Tibial nerve (tissue), 4 donors: ENCODE measurements around the gene NOL4. TPM values are rescaled to one million over a fixed set of nuclear protein-coding genes. Genes with fewer than 3 reads are reported as not detected.

ENCODE experiments used
- DNase-seq, 2 donors: peaks; one replicate each; pipeline ENCODE4 v3.0.0-alpha.2; 2019; ENCODE audit warnings: low spot score in 2 of 2
- H3K27ac ChIP-seq, 4 donors: fragments of 200-600 bp; sonication (generic) in 3 of 4; one replicate each; pipeline ENCODE4 v1.5.1; 2017 to 2019; ENCODE audit warnings: mild to moderate bottlenecking in 1 of 4
- H3K27me3 ChIP-seq, 2 donors: fragments of 200-600 bp; sonication (generic) in 1 of 2; one replicate each; pipeline versions ENCODE4 v1.5.1 to v1.6.0; 2017 to 2019
- H3K36me3 ChIP-seq, 3 donors: fragments of 200-600 bp; sonication (generic); one replicate each; pipeline ENCODE4 v1.5.1; 2018 to 2019
- H3K4me1 ChIP-seq, 4 donors: fragments of 200-600 bp; sonication (generic) in 3 of 4; one replicate each; pipeline ENCODE4 v1.5.1; 2017 to 2019
- H3K4me3 ChIP-seq, 4 donors: fragments of 200-600 bp; sonication (generic) in 3 of 4; one replicate each; pipeline ENCODE4 v1.5.1; 2017 to 2019; ENCODE audit warnings: mild to moderate bottlenecking in 1 of 4, moderate library complexity in 1 of 4
- H3K9me3 ChIP-seq, 4 donors: fragments of 200-600 bp; sonication (generic) in 3 of 4; one replicate each; pipeline ENCODE4 v1.5.1; 2017 to 2019
- EP300 ChIP-seq, 2 donors: sonication (generic); formaldehyde crosslinking; IDR thresholded peaks; one replicate each; pipeline ENCODE4 v1.6.1; 2017; ENCODE audit warnings: antibody characterized with exemption in 2 of 2, mild to moderate bottlenecking in 1 of 2
- POLR2A ChIP-seq, 2 donors: fragments of 450-650 bp; IDR thresholded peaks; one replicate each; pipeline ENCODE4 v1.6.1; 2017; ENCODE audit warnings: antibody characterized with exemption in 2 of 2, mild to moderate bottlenecking in 2 of 2, moderate library complexity in 2 of 2
- WGBS, 2 donors: methylation state at CpG; one replicate each; pipeline ENCODE4 v1.1.5; 2018; 5-methylcytosine and 5-hydroxymethylcytosine counted together
- total RNA-seq, 4 donors: library from RNA; depleted of rRNA; stranded (reverse); fragments of >200 nt; gene quantifications; one replicate each; pipeline ENCODE4 v1.1.0, GENCODE V29; 2016
- TF ChIP-seq, protein P1 (sequence below), 5 experiments: fragments of 200-600 bp in 3 of 5; fragments of 450-650 bp in 2 of 5; sonication (generic) in 3 of 5; IDR thresholded peaks; one replicate each; pipeline ENCODE4 v1.5.1; 2016 to 2019; ENCODE audit warnings: antibody characterized with exemption in 5 of 5, mild to moderate bottlenecking in 3 of 5, moderate library complexity in 2 of 5

NOL4 gene
- total RNA-seq, 4 donors from 2014 or later: not detected

DNA sequence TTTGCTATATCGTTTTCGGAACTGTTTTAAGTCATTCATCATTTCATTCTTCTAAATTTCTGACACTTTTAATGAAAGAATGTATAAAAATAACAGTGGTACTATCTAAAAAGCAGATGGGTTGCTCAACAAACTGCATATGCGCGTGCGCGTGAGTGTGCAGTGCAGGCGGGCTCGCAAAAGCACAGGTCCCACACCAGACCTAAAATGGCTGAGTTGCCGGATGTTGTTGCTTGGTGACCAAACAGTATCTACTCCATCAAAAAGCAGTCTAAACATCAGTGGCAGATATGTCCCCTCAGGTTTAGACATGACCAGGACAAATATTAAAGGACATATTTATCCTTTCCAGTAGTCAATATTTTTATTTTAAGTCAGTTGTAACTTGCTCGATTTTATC lies 5.1 kb downstream of the NOL4 start:
- TF ChIP-seq, protein P1, sequence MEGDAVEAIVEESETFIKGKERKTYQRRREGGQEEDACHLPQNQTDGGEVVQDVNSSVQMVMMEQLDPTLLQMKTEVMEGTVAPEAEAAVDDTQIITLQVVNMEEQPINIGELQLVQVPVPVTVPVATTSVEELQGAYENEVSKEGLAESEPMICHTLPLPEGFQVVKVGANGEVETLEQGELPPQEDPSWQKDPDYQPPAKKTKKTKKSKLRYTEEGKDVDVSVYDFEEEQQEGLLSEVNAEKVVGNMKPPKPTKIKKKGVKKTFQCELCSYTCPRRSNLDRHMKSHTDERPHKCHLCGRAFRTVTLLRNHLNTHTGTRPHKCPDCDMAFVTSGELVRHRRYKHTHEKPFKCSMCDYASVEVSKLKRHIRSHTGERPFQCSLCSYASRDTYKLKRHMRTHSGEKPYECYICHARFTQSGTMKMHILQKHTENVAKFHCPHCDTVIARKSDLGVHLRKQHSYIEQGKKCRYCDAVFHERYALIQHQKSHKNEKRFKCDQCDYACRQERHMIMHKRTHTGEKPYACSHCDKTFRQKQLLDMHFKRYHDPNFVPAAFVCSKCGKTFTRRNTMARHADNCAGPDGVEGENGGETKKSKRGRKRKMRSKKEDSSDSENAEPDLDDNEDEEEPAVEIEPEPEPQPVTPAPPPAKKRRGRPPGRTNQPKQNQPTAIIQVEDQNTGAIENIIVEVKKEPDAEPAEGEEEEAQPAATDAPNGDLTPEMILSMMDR (IDR thresholded peaks at IDR 0.05): no peak
- TF ChIP-seq EP300 (IDR thresholded peaks at IDR 0.05) (no peak), POLR2A (IDR thresholded peaks at IDR 0.05) (no peak)
- Histone ChIP-seq H3K4me1 (peaks cover 0 to 31% (median 15%) of the 10 kb centered on the region in 4 donors), H3K27me3 (peaks cover 0 to 40% of the 10 kb centered on the region in 2 donors), H3K9me3 (no peaks in the 10 kb centered on the region), H3K36me3 (no peaks in the 10 kb centered on the region), H3K27ac (no peak overlapping the region), H3K4me3 (no peak overlapping the region)
- WGBS, 2 donors: 91 to 95% methylated on average over 10 of the region's 10 CpGs
- no peak for DNase-seq

GRCh38 chr18:34212511-34212910 lies 12.2 kb downstream of the NOL4 start:
- DNase-seq: no peak
- 57 to 63% methylated on average over 1 of the region's 1 CpG for WGBS, 2 donors
- H3K9me3 ChIP-seq: no peaks in the 10 kb centered on the region
- H3K27ac ChIP-seq: no peak overlapping the region
- no peaks in the 10 kb centered on the region for H3K4me1 ChIP-seq
- H3K4me3 ChIP-seq: no peak overlapping the region
- H3K36me3 ChIP-seq: no peaks in the 10 kb centered on the region
- TF ChIP-seq EP300 (IDR thresholded peaks at IDR 0.05) (no peak), POLR2A (IDR thresholded peaks at IDR 0.05) (no peak)
- TF ChIP-seq, protein P1 (IDR thresholded peaks at IDR 0.05): no peak
- H3K27me3 ChIP-seq: peaks cover 0 to 1% of the 10 kb centered on the region in 2 donors

DNA sequence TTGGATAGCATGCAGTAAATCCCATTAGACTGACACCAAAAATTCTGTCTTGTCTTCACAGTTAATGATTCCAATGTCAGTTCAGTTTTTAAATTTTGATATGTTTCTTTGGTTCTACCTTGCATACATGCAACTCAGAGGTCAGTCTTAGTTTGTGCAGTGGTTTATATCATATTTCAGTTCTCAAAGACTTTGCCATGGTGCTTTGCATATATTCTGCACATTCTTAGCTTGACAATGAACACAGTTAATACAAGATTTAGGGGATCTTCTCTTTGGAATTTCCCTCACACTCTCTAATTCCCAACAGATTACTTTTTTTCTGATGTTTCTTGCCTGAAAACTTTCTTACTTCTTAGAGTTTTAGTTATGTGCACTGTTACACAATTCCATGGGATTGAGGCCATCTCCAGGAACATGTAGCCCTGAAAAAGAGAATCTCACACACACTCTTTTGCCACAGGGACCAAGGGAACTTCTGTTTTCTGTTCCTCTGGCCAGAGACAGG lies 17.3 kb downstream of the NOL4 start:
- Histone ChIP-seq H3K9me3 (no peaks in the 10 kb centered on the region), H3K4me3 (no peak overlapping the region), H3K27ac (no peak overlapping the region), H3K4me1 (no peaks in the 10 kb centered on the region), H3K27me3 (no peaks in the 10 kb centered on the region), H3K36me3 (no peaks in the 10 kb centered on the region)
- DNase-seq: no peak
- no peak for TF ChIP-seq POLR2A (IDR thresholded peaks at IDR 0.05)
- TF ChIP-seq, protein P1 (IDR thresholded peaks at IDR 0.05): no peak
- TF ChIP-seq EP300 (IDR thresholded peaks at IDR 0.05): no peak

DNA sequence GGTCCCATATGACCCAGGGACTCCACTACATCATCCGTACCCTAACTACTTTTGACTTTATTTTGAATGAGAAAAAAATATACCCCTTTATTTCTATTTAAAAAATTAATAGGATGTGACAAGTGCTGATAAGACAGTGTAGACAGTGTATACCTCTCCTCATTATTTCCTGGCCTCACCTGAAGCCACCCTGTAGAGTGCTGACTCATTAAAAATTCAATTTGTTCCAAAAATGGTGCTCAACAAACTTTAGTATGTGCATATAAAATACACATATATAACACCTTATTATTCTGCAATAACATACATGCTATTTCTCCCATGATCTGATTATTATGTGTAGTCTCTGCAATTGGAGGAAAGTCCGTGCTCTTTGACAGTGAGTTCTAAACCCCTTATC lies 20.8 kb downstream of the NOL4 start:
- DNase-seq: no peak
- H3K4me3 ChIP-seq: no peak overlapping the region
- no peak overlapping the region for H3K27ac ChIP-seq
- no peaks in the 10 kb centered on the region for H3K36me3 ChIP-seq
- H3K9me3 ChIP-seq: no peaks in the 10 kb centered on the region
- TF ChIP-seq POLR2A (IDR thresholded peaks at IDR 0.05) (no peak), EP300 (IDR thresholded peaks at IDR 0.05) (no peak)
- TF ChIP-seq, protein P1 (IDR thresholded peaks at IDR 0.05): no peak
- WGBS, 2 donors: 79 to 88% methylated on average over 2 of the region's 2 CpGs
- H3K27me3 ChIP-seq: no peaks in the 10 kb centered on the region
- H3K4me1 ChIP-seq: no peaks in the 10 kb centered on the region

DNA sequence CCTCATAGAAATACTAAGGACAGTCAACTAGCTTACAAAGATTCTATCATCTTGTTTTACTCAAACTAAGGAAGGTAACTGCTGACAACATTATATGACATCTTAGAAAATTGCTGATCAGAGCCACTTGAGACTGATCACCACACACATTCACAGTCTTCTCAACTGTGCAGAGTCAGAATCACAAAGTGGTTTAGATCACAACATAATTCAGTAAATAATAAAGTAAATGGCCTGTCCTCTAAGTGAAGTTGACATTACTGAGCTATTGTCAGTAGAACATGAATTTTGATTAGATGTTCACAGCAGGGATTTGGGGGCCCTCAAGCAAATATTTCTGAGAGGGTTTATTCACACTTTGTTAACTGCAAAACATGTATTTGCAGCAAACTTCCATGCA lies 28.5 kb downstream of the NOL4 start:
- H3K9me3 ChIP-seq: peaks cover 0 to 3% (median 0%) of the 10 kb centered on the region in 4 donors
- no peaks in the 10 kb centered on the region for H3K36me3 ChIP-seq
- DNase-seq: no peak
- H3K4me1 ChIP-seq: no peaks in the 10 kb centered on the region
- no peaks in the 10 kb centered on the region for H3K27me3 ChIP-seq
- no peak for TF ChIP-seq POLR2A (IDR thresholded peaks at IDR 0.05)
- H3K27ac ChIP-seq: no peak overlapping the region
- H3K4me3 ChIP-seq: no peak overlapping the region

GRCh38 chr18:34194239-34194638 lies 30.5 kb downstream of the NOL4 start:
- Histone ChIP-seq H3K27ac (no peak overlapping the region), H3K4me1 (no peaks in the 10 kb centered on the region), H3K4me3 (no peak overlapping the region), H3K9me3 (peaks cover 0 to 3% (median 0%) of the 10 kb centered on the region in 4 donors), H3K27me3 (no peaks in the 10 kb centered on the region), H3K36me3 (no peaks in the 10 kb centered on the region)
- TF ChIP-seq POLR2A (IDR thresholded peaks at IDR 0.05) (no peak), EP300 (IDR thresholded peaks at IDR 0.05) (no peak)
- no peak for DNase-seq
- WGBS, 2 donors: 79 to 84% methylated on average over 3 of the region's 3 CpGs
